Aorta (tissue), 5 donors: ENCODE results near the gene RAP1GAP2. TPM values are rescaled to one million over a fixed set of nuclear protein-coding genes. Genes with fewer than 3 reads are reported as not detected.

Source experiments
- ATAC-seq: fragments of 200-7000 bp; cut with Tn5 transposase; one replicate; pipeline ENCODE4 v1.9.1; 2022; ENCODE audit warnings: moderate library complexity; ENCODE audit not compliant: low FRiP score
- DNase-seq, 2 donors: peaks; one replicate each; pipeline ENCODE4 v3.0.0-alpha.2; 2020
- H3K27ac ChIP-seq, 2 donors: one replicate each; pipeline ENCODE4 v1.5.1; 2013; ENCODE audit warnings: low read length in 2 of 2, mild to moderate bottlenecking in 2 of 2, moderate library complexity in 2 of 2, control low read depth in 1 of 2, inconsistent platforms in 1 of 2, low read depth in 1 of 2
- H3K27me3 ChIP-seq, 2 donors: one replicate each; pipeline ENCODE4 v1.6.1; 2013; ENCODE audit warnings: control low read depth in 1 of 2, low read length in 1 of 2, mild to moderate bottlenecking in 1 of 2, moderate library complexity in 1 of 2; ENCODE audit not compliant: insufficient read depth in 2 of 2, control insufficient read depth in 1 of 2
- H3K36me3 ChIP-seq, 2 donors: one replicate each; pipeline ENCODE4 v1.6.1; 2013; ENCODE audit warnings: control low read depth in 1 of 2, low read length in 1 of 2, mild to moderate bottlenecking in 1 of 2; ENCODE audit not compliant: insufficient read depth in 2 of 2, control insufficient read depth in 1 of 2
- H3K4me1 ChIP-seq, 2 donors: one replicate each; pipeline ENCODE4 v1.6.1; 2013; ENCODE audit warnings: low read length in 2 of 2, control low read depth in 1 of 2, mild to moderate bottlenecking in 1 of 2, moderate library complexity in 1 of 2; ENCODE audit not compliant: insufficient read depth in 2 of 2, control insufficient read depth in 1 of 2
- H3K4me3 ChIP-seq, 2 donors: one replicate each; pipeline ENCODE4 v1.5.1; 2013; ENCODE audit warnings: low read length in 2 of 2, control low read depth in 1 of 2, mild to moderate bottlenecking in 1 of 2
- H3K9me3 ChIP-seq: one replicate; pipeline ENCODE4 v1.6.1; 2013; ENCODE audit warnings: mild to moderate bottlenecking, low read length; ENCODE audit not compliant: control insufficient read depth
- WGBS, 2 donors: extraction: QIAGEN DNeasy Blood & Tissue Kit; methylation state at CpG; one replicate each; pipeline ENCODE4 v1.1.7; 2013; 5-methylcytosine and 5-hydroxymethylcytosine counted together
- intact Hi-C, 2 donors: fragments of 100-400 bp; cut with DNase I; formaldehyde crosslinking; loops; one replicate each; pipeline versions ENCODE4 v1.14.2 to v1.15.0; 2022
- polyA plus RNA-seq, 2 donors: library from polyadenylated mRNA; stranded (reverse); fragments of 200-250 nt; gene quantifications; one replicate each; pipeline ENCODE4 v1.2.3, GENCODE V29; 2013
- total RNA-seq, 2 donors: library from RNA; stranded (reverse); fragmentation: NEBNext Ultra II Directional; extraction: Animal tissue kit (Norgen Biotek cat#: 25700); gene quantifications; one replicate each; pipeline ENCODE4 v1.2.1, GENCODE V29; 2021
- donor health status: healthy with polysubstance abuse.
- donor health status: Bipolar disorder and iron deficiency.
- donor health status: DM: no; HTN: no; CAD: no.
- donor health status: DM: no; HTN: no; CAD: no.
- donor health status: DM: yes; HTN: yes; CAD: no.

The RAP1GAP2 gene
- total and polyA plus RNA-seq, 4 donors, result 2.0 to 7.7 (median 4.2) TPM

DNA sequence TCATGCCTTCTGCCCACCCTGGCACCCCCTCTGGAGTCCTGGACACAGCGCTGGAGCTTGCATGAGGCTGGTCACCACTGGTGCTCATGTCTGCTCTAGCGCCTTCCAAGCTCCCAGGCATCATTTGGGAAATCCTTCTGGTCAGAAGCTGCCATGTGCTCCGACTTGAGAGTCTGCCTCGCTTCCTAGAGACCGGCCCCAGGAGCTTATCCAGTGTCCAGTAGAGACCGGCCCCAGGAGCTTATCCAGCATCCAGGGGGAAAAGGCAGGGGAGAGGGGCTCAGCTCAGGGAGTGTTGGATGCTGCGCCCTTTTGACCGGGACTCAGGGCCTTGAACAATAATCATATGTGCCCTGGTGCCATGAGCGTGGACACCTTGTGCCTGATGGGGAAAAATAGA lies 106.3 kb downstream of the RAP1GAP2 start:
- Histone ChIP-seq H3K4me3 (no peak overlapping the region), H3K9me3 (no peaks in the 10 kb centered on the region), H3K27ac (no peak overlapping the region), H3K36me3 (no peaks in the 10 kb centered on the region), H3K27me3 (no peaks in the 10 kb centered on the region), H3K4me1 (no peaks in the 10 kb centered on the region)
- ATAC-seq, result no peak
- intact Hi-C loops, result loop anchor here in 1 of 2 donors (10.0 kb wide), 1 partner anchor 392 kb away; the partner anchor contains the start of gene OR3A1
- no peak for DNase-seq
- WGBS, 2 donors, result 97 to 98% methylated on average over 9 of the region's 9 CpGs

DNA sequence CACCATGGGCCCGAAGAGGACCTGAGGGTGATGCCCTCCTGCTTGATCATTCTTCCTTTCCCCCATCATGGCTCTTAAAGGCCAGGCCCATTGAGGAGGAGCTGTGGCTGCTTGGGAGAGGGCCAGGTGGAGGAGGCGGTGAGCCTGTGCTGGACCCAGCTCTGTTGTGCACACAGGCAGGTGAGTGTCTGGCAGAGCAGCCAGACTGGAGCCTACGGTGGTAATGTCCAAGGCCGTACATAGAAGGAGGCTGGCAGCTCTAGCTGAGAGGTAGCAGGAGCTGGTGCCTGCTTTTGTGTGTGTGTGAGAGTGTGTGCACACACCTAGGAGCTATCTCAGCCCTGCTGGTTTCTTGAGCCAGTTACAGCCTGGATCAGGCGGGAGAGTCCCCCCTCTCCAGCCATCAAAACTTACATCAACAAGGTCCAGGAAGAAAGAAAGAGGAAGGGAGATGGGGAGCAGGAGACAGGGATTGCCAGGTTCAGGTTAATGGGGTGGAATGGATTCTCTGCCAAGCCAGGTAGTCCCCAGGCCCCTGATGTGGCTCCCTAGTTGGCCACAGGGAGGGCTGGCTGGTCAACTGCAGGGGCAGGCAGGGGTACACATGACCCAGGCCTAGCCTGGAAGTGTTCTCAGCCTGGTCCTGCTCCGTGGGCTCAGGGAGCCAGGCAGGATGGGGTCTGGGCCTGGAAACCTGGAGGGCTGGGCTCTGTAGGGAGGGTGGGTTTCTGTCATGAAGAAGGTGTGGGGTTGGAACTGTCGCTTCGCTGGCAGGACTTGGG lies 107.1 kb downstream of the RAP1GAP2 start:
- no peak for ATAC-seq

DNA sequence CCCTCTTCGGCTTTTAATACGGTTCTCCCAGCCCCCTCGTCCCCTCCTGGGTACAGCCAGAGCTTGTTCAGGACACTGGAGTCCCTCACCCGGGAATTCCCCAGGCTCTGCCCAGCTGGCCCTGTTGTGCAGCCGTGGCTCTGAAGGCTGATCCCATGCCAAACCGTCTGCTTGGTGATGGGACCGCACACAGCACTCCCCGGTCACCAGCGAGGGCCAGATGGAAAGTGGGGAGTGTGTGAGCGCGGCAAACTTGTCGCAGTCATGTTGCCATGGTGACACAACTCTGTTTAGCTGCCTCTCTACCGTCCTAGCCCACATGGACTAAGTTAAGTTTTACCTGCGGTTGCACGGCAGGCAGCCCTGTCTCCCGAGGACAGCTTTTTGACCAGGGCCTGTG lies 107.9 kb downstream of the RAP1GAP2 start:
- intact Hi-C loops, result loop anchor here in 1 of 2 donors (10.0 kb wide), 1 partner anchor 391 kb away; the partner anchor contains the start of gene OR3A1
- H3K9me3 ChIP-seq, result no peaks in the 10 kb centered on the region
- H3K36me3 ChIP-seq, result no peaks in the 10 kb centered on the region
- ATAC-seq, result no peak
- H3K4me3 ChIP-seq, result no peak overlapping the region
- 8 to 15% methylated on average over 16 of the region's 16 CpGs for WGBS, 2 donors
- no peaks in the 10 kb centered on the region for H3K27me3 ChIP-seq
- DNase-seq, result no peak
- H3K27ac ChIP-seq, result no peak overlapping the region
- H3K4me1 ChIP-seq, result no peaks in the 10 kb centered on the region

More for the DNA sequence above, 107.1 kb downstream of the RAP1GAP2 start:
- Histone ChIP-seq H3K27me3 (no peaks in the 10 kb centered on the region), H3K9me3 (no peaks in the 10 kb centered on the region), H3K4me1 (no peaks in the 10 kb centered on the region), H3K4me3 (no peak overlapping the region), H3K27ac (no peak overlapping the region), H3K36me3 (no peaks in the 10 kb centered on the region)
- intact Hi-C loops, result loop anchor here in 1 of 2 donors (10.0 kb wide), 1 partner anchor 391 kb away; the partner anchor contains the start of gene OR3A1
- WGBS, 2 donors, result 84 to 90% methylated on average over 8 of the region's 8 CpGs
- DNase-seq, result no peak

DNA sequence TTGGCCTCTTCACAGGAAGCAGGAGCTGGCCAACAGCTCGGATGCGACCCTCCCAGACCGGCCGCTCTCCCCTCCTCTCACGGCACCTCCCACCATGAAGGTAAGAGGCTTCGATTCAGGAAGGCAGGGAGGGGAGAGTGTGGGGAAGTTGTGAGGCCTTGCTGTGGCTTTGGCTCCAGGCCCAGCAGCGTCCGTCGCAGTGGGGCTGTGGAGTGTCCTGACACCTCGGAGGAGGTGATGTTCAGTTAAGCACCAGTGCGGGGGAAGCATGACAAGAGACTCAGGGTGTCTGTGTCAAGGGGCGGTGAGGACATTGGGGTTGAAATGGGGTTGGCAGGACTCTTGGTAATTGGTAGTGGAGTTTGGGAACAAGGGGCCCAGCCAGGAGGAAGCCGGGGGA lies 109.0 kb downstream of the RAP1GAP2 start:
- Histone ChIP-seq H3K27ac (no peak overlapping the region), H3K27me3 (no peaks in the 10 kb centered on the region), H3K9me3 (no peaks in the 10 kb centered on the region), H3K4me1 (no peaks in the 10 kb centered on the region), H3K36me3 (no peaks in the 10 kb centered on the region), H3K4me3 (no peak overlapping the region)
- DNase-seq (no peak), ATAC-seq (no peak)
- WGBS, 2 donors, result 82 to 85% methylated on average over 13 of the region's 13 CpGs
- intact Hi-C loops, result loop anchor here in 1 of 2 donors (10.0 kb wide), 1 partner anchor 390 kb away; the partner anchor contains the start of gene OR3A1

DNA sequence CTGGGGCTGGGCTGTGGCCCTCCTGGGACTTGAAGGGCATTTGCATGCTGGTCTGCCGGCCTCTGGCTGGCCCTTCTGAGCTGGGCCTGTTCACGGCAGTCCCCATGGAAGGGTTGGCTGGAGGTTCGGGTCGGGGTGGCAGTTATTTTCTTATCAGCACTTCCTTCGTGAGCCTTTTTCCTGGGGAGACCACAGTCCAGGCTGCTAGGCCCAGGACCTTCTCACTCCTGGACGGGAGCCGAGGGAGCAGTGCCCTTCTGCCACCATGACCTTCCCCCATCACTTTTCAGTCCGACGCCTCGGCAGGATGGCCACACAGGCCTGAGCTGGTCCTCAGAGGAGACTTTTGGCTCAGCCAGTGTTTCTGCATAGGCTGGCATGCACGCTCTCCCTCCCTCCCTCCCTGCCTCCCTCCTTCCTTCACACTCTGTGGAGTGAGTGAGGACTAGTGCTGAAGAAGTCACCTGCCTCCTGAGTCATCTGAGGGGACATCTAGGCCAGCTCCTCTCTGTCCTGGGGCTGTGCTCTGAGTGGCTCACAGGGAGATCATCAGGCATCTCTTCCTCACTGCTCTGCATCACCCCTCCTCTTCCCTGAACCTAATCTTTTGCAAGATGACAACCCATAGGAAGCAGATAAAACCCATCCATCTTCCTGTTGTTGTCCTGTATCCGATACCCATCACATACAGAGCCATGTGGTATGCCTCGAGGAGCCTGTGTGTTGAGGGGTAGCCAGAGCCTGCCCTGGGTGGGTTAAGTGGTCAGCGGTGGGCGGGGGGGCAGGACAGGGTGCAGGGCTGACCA lies 109.7 kb downstream of the RAP1GAP2 start:
- 64% methylated on average over 15 of the region's 15 CpGs for WGBS, 2 donors
- H3K27me3 ChIP-seq, result no peaks in the 10 kb centered on the region
- H3K4me3 ChIP-seq, result no peak overlapping the region
- H3K4me1 ChIP-seq, result no peaks in the 10 kb centered on the region
- ATAC-seq (no peak), DNase-seq (no peak)
- no peak overlapping the region for H3K27ac ChIP-seq
- no peaks in the 10 kb centered on the region for H3K9me3 ChIP-seq
- intact Hi-C loops, result loop anchor here in 1 of 2 donors (10.0 kb wide), 1 partner anchor 389 kb away; the partner anchor contains the start of gene OR3A1
- H3K36me3 ChIP-seq, result no peaks in the 10 kb centered on the region

DNA sequence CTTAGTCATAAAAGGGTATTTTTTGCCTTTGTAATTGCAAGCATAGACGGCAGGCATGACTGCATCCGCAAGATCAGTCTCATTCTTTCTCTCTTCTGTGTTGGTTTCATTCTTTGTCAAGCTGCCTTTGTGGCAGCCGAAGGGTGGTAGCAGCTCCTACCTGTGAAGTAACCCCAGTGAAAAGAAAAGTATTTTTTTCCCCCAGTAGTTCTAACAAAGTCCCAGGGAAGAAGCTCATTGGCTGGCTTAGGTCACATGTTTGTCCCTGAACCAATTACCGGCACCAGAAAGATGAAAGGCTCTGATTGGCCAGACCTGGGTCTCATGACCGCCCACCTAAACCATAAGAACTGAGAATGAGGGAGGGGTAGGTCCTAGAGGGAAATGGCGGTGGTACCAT lies 110.7 kb downstream of the RAP1GAP2 start:
- intact Hi-C loops, result loop anchor here in 1 of 2 donors (10.0 kb wide), 1 partner anchor 388 kb away; the partner anchor contains the start of gene OR3A1
- no peak for DNase-seq
- no peak overlapping the region for H3K4me3 ChIP-seq
- no peaks in the 10 kb centered on the region for H3K9me3 ChIP-seq
- ATAC-seq, result no peak
- no peaks in the 10 kb centered on the region for H3K27me3 ChIP-seq
- 97% methylated on average over 6 of the region's 6 CpGs for WGBS, 2 donors
- no peaks in the 10 kb centered on the region for H3K4me1 ChIP-seq
- H3K36me3 ChIP-seq, result no peaks in the 10 kb centered on the region
- H3K27ac ChIP-seq, result no peak overlapping the region

DNA sequence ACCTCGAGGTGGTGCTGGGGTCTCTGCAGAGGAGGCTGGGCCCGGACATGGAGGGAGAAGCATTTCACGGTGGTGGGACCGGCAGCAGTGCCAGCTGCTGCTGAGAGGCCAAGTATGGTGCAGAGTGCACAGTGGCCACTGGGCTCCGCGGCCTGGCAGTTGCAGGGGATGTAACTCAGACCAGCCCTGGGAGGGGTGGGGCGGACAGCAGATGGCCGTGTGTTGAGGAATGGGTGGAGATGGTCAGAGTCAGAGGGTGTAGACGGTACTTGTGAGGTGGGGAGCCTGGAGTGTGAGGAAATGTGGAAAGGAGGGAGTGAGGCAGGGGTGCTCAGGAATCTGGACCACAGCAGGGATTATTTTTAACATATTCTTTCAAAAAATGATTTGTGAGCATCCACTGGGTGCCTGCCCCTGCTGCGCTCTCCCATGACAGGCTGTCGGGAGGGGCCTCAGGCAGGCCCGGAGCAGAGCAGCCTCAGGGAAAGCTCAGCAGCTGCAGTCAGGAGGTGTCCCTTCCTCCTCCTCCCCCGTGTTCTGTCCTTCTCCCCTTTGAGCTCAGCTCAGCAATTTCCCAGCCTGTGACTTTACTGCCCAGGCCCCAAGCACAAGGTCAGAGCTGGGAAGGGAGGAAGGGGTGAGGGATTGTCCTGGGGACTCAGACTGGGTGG lies 113.1 kb downstream of the RAP1GAP2 start:
- ATAC-seq, result no peak
- Histone ChIP-seq H3K36me3 (no peaks in the 10 kb centered on the region), H3K27ac (no peak overlapping the region), H3K4me3 (no peak overlapping the region), H3K27me3 (no peaks in the 10 kb centered on the region), H3K4me1 (no peaks in the 10 kb centered on the region), H3K9me3 (no peaks in the 10 kb centered on the region)
- intact Hi-C loops, result loop anchor here in 1 of 2 donors (10.0 kb wide), 1 partner anchor 385 kb away; the partner anchor contains the start of gene OR3A1
- WGBS, 2 donors, result 80 to 88% methylated on average over 13 of the region's 13 CpGs
- no peak for DNase-seq

DNA sequence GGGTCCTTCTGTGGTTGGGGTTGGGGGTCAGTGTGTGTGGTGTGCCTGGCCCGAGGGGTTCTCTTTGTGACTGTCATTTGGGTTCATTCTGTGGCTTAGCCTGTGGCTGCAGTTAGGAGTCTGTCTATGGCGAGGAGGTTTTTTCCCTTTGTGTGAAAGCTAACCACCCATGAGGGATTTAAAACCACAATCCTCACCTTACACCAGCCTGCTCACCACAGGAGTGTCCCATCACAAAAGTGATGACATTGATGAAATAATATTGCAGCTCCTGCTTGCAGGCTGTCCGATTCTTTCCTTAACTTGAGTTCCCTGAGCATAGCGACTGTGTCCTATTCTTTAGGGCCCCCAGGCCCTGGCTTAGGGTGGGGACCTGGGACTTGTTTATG lies 113.6 kb downstream of the RAP1GAP2 start:
- intact Hi-C loops, result loop anchor here in 1 of 2 donors (10.0 kb wide), 1 partner anchor 385 kb away; the partner anchor contains the start of gene OR3A1
- Histone ChIP-seq H3K36me3 (no peaks in the 10 kb centered on the region), H3K4me1 (no peaks in the 10 kb centered on the region), H3K27me3 (no peaks in the 10 kb centered on the region), H3K27ac (no peak overlapping the region), H3K4me3 (no peak overlapping the region), H3K9me3 (no peaks in the 10 kb centered on the region)
- 93 to 98% methylated on average over 4 of the region's 4 CpGs for WGBS, 2 donors
- ATAC-seq (no peak), DNase-seq (no peak)
